ENCODE data around the gene RANBP3L.
"Not testable (repeated sequence)": the region's sequence is repeated elsewhere in the genome, so short reads cannot be mapped to it uniquely, and the experiment has no call there.

The RANBP3L gene

GRCh38 chr5:36283775-36284174, 17.9 kb downstream of the RANBP3L start:
- not testable (repeated sequence) for DNase-seq

- DNase-seq, result no peak
Observed at GRCh38 chr5:36281626-36282025, 20.1 kb downstream of the RANBP3L start.

GRCh38 chr5:36279054-36279698, 22.5 kb downstream of the RANBP3L start:
- DNase-seq, result no peak

GRCh38 chr5:36277521-36278176, 24.1 kb downstream of the RANBP3L start:
- no peak for DNase-seq

GRCh38 chr5:36276864-36277263, 24.8 kb downstream of the RANBP3L start:
- DNase-seq, result no peak

GRCh38 chr5:36273809-36274526, 27.7 kb downstream of the RANBP3L start:
- no peak for DNase-seq

GRCh38 chr5:36272136-36272690, 29.5 kb downstream of the RANBP3L start:
- no peak for DNase-seq

- DNase-seq, result no peak
Observed at GRCh38 chr5:36270876-36271575, 30.7 kb downstream of the RANBP3L start.

GRCh38 chr5:36270175-36270574, 31.5 kb downstream of the RANBP3L start:
- DNase-seq, result no peak

- no peak for DNase-seq
Observed at GRCh38 chr5:36269478-36269877, 32.2 kb downstream of the RANBP3L start.

- DNase-seq, result no peak
Observed at GRCh38 chr5:36267905-36268304, 33.8 kb downstream of the RANBP3L start.

- DNase-seq, result no peak
Observed at GRCh38 chr5:36264202-36264760, 37.4 kb downstream of the RANBP3L start.

GRCh38 chr5:36261186-36261585, 40.5 kb downstream of the RANBP3L start:
- no peak for DNase-seq

GRCh38 chr5:36253575-36253974, 48.1 kb downstream of the RANBP3L start:
- DNase-seq, result no peak

- no peak for DNase-seq
Observed at GRCh38 chr5:36252722-36253365, 48.9 kb downstream of the RANBP3L start.

GRCh38 chr5:36251218-36251617, 50.5 kb downstream of the RANBP3L start:
- no peak for DNase-seq

GRCh38 chr5:36250427-36250826, 51.3 kb downstream of the RANBP3L start:
- DNase-seq, result no peak

- DNase-seq, result no peak
Observed at GRCh38 chr5:36246036-36246800, 55.5 kb downstream of the RANBP3L start.

GRCh38 chr5:36244076-36244475, 57.6 kb downstream of the RANBP3L start:
- DNase-seq, result no peak

- no peak for DNase-seq
Observed at GRCh38 chr5:36243653-36244052, 58.0 kb downstream of the RANBP3L start.
